ENCODE measurements around the gene SH3PXD2A. TPM values are rescaled to one million over a fixed set of nuclear protein-coding genes. Genes with fewer than 3 reads are reported as not detected.

SH3PXD2A gene
- total and polyA plus RNA-seq, 10 of the 15 experiments (the other 5 are each of a cell fraction or from before 2014, with no cell fraction given), result 0.63 to 14.0 (median 4.4) TPM

DNA sequence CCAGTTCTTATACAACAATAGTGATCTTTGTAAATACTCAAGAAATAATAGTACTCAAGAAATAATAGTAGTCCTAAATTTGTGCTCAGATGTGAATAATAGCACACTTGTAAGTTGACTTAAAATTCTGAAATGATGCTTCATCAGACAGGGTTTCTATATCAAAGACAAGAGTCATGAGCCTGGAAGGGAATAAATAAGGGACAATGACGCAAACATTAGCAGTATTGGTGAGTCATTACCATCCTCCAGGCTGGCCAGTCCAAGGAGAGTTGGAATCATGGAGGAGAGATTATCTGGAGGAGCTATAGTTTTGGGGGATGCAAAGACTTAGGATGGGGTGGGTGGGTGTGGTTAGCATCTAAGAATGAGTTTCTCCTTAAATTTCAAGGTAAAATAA is 6.1 kb upstream of the SH3PXD2A start:
- Histone ChIP-seq H3K4me2 (ENCODE audit: control insufficient read depth, insufficient read depth) (no peak overlapping the region), H2AFZ (ENCODE audit: control insufficient read depth, low read depth, low read length) (no peak overlapping the region), H3K9ac (ENCODE audit: control insufficient read depth, insufficient read depth, low read length) (no peak overlapping the region), H3K79me2 (ENCODE audit: control insufficient read depth, insufficient read depth, low read length) (no peaks in the 10 kb centered on the region), H3K9me3 (replicated peaks; ENCODE audit: control insufficient read depth, insufficient read depth, low read length) (peaks cover 5% of the 10 kb centered on the region), H3K36me3 (ENCODE audit: control insufficient read depth in 2 of 2, insufficient read depth in 2 of 2, low read length in 1 of 2) (no peaks in the 10 kb centered on the region), H3K27ac (ENCODE audit: control insufficient read depth, insufficient read depth) (no peak overlapping the region), H3K4me3 (no peak overlapping the region), H3K4me1 (ENCODE audit: control insufficient read depth, insufficient read depth, low read length) (no peaks in the 10 kb centered on the region; the same call in 1 of the 2 replicates), H3K27me3 (replicated peaks in 1 of 2; ENCODE audit: control insufficient read depth in 2 of 2, insufficient read depth in 2 of 2, low read length in 1 of 2) (peaks cover 0 to under 1% of the 10 kb centered on the region in 2 experiments; a peak in 2 of 4 replicates), H4K20me1 (ENCODE audit: control insufficient read depth, insufficient read depth) (no peaks in the 10 kb centered on the region)
- CTCF ChIA-PET, result interaction anchor here (0.7 to 3.9 kb wide), 5 partner anchors 9 to 278 kb away, joined by 3 to 15 read pairs (median 4); no protein-coding TSS in a partner anchor
- DNase-seq (ENCODE audit: low read depth, low spot score), result no peak
- no TSS peak for BruUV-seq (replicated peaks)
- 80% methylated on average over 1 of the region's 1 CpG for WGBS (ENCODE audit: insufficient coverage, insufficient replicate concordance, low lambda C conversion rate, missing lambda C conversion rate)
- FAIRE-seq, result no peak
- ATAC-seq, result no peak
- POLR2A ChIA-PET, result no interaction called here
- RAD21 ChIA-PET (ENCODE audit: unreplicated experiment), result interaction anchor here (0.6 to 3.1 kb wide), 2 partner anchors 131 to 149 kb away, joined by 3 to 17 read pairs; no protein-coding TSS in a partner anchor
- intact Hi-C loops (cut with micrococcal nuclease; ENCODE audit: unreplicated experiment), result no loop called here
- in situ Hi-C loops (cut with MboI), result loop anchor here (5.0 kb wide), 1 partner anchor 149 kb away; no protein-coding TSS in a partner anchor
- TF ChIP-seq NR2C2 (IDR thresholded peaks at IDR 0.05; ENCODE audit: borderline replicate concordance, control insufficient read depth, insufficient read length, low read depth) (no peak), SIN3A (IDR thresholded peaks at IDR 0.05; ENCODE audit: low read depth, low read length) (no peak)
- SMC1A ChIA-PET (ENCODE audit: uncharacterized antibody, unreplicated experiment), result interaction anchor here (0.7 to 2.9 kb wide), 3 partner anchors 8 to 149 kb away, joined by 3 to 26 read pairs (median 3); no protein-coding TSS in a partner anchor

DNA sequence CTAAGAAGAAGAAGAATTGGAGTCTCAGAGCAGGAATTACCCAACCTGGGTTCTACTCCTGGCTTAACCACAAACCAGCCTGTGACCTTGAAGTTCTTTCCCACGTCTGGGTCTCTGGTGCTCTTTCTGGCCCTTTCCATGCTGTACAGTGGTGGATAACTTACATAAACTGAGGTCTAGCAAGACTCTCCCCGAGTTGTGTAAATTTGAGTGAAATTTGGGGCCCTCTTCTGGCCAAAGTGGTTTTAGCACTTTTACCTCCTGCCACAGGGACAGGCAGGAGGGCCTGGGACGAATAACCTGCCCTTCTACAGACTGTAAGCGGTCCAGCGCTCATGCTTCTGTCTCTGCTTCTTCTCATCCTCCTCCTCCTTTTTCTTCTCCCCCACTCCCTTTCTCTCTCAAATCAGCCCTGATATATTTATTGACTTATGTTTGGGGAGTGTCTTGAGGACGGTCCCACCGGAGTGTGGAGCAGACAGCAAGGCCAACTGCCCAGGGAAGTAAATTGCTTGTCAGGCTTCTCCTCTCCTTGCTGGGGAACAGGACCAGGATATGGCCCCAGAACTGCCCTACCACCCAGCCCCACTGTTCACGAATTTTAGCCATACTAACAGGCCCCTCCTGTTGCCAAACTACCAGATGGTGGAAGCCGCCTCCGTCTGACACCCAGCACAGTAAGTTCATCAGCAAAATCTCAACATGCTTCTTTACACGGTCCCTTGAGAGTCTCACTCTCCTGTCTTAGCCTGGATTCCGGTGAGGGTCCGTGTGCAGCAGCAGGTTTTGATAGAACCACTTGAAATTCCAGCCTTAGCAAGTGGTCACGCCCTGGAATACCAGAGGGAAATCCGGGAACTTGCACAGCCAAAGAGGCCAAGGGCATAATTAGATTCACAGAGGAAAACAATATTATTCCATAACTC is 4.0 kb upstream of the SH3PXD2A start:
- Histone ChIP-seq H3K27ac (ENCODE audit: control insufficient read depth, insufficient read depth) (no peak overlapping the region), H3K79me2 (ENCODE audit: control insufficient read depth, insufficient read depth, low read length) (no peaks in the 10 kb centered on the region), H3K9me3 (replicated peaks; ENCODE audit: control insufficient read depth, insufficient read depth, low read length) (no peaks in the 10 kb centered on the region), H3K36me3 (ENCODE audit: control insufficient read depth in 2 of 2, insufficient read depth in 2 of 2, low read length in 1 of 2) (no peaks in the 10 kb centered on the region), H3K4me1 (ENCODE audit: control insufficient read depth, insufficient read depth, low read length) (no peaks in the 10 kb centered on the region; the same call in 1 of the 2 replicates), H3K4me2 (ENCODE audit: control insufficient read depth, insufficient read depth) (no peak overlapping the region), H3K9ac (ENCODE audit: control insufficient read depth, insufficient read depth, low read length) (no peak overlapping the region), H3K4me3 (no peak overlapping the region), H4K20me1 (ENCODE audit: control insufficient read depth, insufficient read depth) (no peaks in the 10 kb centered on the region), H2AFZ (ENCODE audit: control insufficient read depth, low read depth, low read length) (no peak overlapping the region; the same call in 1 of the 2 replicates), H3K27me3 (replicated peaks in 1 of 2; ENCODE audit: control insufficient read depth in 2 of 2, insufficient read depth in 2 of 2, low read length in 1 of 2) (peaks cover 6 to 9% of the 10 kb centered on the region in 2 experiments)
- ChIA-PET POLR2A (no interaction called here), CTCF (interaction anchor here (0.6 to 4.3 kb wide), 10 partner anchors 13 to 154 kb away, joined by 3 to 45 read pairs (median 4); no protein-coding TSS in a partner anchor), SMC1A (ENCODE audit: uncharacterized antibody, unreplicated experiment) (interaction anchor here (1.3 to 3.5 kb wide), 2 partner anchors 12 to 147 kb away, joined by 4 to 50 read pairs; no protein-coding TSS in a partner anchor), RAD21 (ENCODE audit: unreplicated experiment) (interaction anchor here (0.8 to 1.0 kb wide), 2 partner anchors 12 to 154 kb away, joined by 3 to 4 read pairs; no protein-coding TSS in a partner anchor)
- WGBS (ENCODE audit: insufficient coverage, insufficient replicate concordance, low lambda C conversion rate, missing lambda C conversion rate), result 39% methylated on average over 15 of the region's 15 CpGs
- in situ Hi-C loops (cut with MboI) (loop anchor here (5.0 kb wide), 1 partner anchor 147 kb away; no protein-coding TSS in a partner anchor), intact Hi-C loops (cut with micrococcal nuclease; ENCODE audit: unreplicated experiment) (loop anchor here (1.0 kb wide), 1 partner anchor 146 kb away; no protein-coding TSS in a partner anchor)
- peak; percentile 24 for DNase-seq (ENCODE audit: low read depth, low spot score)
- peak; percentile 68 for FAIRE-seq
- peak; percentile 97 for ATAC-seq
- BruUV-seq (replicated peaks), result no TSS peak
- TF ChIP-seq, protein P1, sequence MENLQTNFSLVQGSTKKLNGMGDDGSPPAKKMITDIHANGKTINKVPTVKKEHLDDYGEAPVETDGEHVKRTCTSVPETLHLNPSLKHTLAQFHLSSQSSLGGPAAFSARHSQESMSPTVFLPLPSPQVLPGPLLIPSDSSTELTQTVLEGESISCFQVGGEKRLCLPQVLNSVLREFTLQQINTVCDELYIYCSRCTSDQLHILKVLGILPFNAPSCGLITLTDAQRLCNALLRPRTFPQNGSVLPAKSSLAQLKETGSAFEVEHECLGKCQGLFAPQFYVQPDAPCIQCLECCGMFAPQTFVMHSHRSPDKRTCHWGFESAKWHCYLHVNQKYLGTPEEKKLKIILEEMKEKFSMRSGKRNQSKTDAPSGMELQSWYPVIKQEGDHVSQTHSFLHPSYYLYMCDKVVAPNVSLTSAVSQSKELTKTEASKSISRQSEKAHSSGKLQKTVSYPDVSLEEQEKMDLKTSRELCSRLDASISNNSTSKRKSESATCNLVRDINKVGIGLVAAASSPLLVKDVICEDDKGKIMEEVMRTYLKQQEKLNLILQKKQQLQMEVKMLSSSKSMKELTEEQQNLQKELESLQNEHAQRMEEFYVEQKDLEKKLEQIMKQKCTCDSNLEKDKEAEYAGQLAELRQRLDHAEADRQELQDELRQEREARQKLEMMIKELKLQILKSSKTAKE (IDR thresholded peaks at IDR 0.05; ENCODE audit: low read depth, poor library complexity, severe bottlenecking), result no peak
- TF ChIP-seq HCFC1 (IDR thresholded peaks at IDR 0.05; ENCODE audit: low read length) (no peak), MEF2A (IDR thresholded peaks at IDR 0.05; ENCODE audit: insufficient read depth, low read depth, low read length) (no peak), EZH2 (IDR thresholded peaks at IDR 0.05; ENCODE audit: borderline replicate concordance, control insufficient read depth, low read depth, low read length) (no peak), LARP7 (IDR thresholded peaks at IDR 0.05) (no peak)
- TF ChIP-seq, protein P2, sequence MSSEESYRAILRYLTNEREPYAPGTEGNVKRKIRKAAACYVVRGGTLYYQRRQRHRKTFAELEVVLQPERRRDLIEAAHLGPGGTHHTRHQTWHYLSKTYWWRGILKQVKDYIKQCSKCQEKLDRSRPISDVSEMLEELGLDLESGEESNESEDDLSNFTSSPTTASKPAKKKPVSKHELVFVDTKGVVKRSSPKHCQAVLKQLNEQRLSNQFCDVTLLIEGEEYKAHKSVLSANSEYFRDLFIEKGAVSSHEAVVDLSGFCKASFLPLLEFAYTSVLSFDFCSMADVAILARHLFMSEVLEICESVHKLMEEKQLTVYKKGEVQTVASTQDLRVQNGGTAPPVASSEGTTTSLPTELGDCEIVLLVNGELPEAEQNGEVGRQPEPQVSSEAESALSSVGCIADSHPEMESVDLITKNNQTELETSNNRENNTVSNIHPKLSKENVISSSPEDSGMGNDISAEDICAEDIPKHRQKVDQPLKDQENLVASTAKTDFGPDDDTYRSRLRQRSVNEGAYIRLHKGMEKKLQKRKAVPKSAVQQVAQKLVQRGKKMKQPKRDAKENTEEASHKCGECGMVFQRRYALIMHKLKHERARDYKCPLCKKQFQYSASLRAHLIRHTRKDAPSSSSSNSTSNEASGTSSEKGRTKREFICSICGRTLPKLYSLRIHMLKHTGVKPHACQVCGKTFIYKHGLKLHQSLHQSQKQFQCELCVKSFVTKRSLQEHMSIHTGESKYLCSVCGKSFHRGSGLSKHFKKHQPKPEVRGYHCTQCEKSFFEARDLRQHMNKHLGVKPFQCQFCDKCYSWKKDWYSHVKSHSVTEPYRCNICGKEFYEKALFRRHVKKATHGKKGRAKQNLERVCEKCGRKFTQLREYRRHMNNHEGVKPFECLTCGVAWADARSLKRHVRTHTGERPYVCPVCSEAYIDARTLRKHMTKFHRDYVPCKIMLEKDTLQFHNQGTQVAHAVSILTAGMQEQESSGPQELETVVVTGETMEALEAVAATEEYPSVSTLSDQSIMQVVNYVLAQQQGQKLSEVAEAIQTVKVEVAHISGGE (CRISPR knock-in tag; IDR thresholded peaks at IDR 0.05), result no peak

Measured in GM12878 (cell line).